Keratinocyte (primary cell): ENCODE data around the gene PKN2. TPM values are rescaled to one million over a fixed set of nuclear protein-coding genes. Genes with fewer than 3 reads are reported as not detected.

Experiments
- DNase-seq: peaks from one replicate; pipeline ENCODE4 v3.0.0-alpha.2; 2011; ENCODE audit warnings: low read depth, missing footprints, low spot score
- FAIRE-seq: peaks from 2 replicates; lab custom pipeline; 2011; peaks lifted over from hg19 to GRCh38; lab: Jason Lieb, UNC
- H2AFZ ChIP-seq: 2 replicates; pipeline ENCODE4 v1.6.0; 2012; ENCODE audit warnings: low read length, control low read depth, inconsistent platforms; ENCODE audit not compliant: control insufficient read depth
- H3K27ac ChIP-seq: 2 replicates; pipeline ENCODE4 v1.5.1; 2011; ENCODE audit warnings: low read length; ENCODE audit not compliant: control insufficient read depth, insufficient read depth
- H3K27me3 ChIP-seq: 3 replicates; pipeline ENCODE4 v1.6.0; 2011; ENCODE audit warnings: low read length; ENCODE audit not compliant: control insufficient read depth, insufficient read depth; ENCODE audit errors: extremely low read depth
- H3K36me3 ChIP-seq, 2 experiments: 2 replicates in 1 of 2; 3 replicates in 1 of 2; pipeline ENCODE4 v1.5.1; 2011; ENCODE audit warnings: low read length in 2 of 2, mild to moderate bottlenecking in 1 of 2; ENCODE audit not compliant: control insufficient read depth in 2 of 2, insufficient read depth in 2 of 2; ENCODE audit errors: extremely low read depth in 1 of 2
- H3K4me1 ChIP-seq: 3 replicates; pipeline ENCODE4 v1.5.1; 2011; ENCODE audit warnings: low read length; ENCODE audit not compliant: control insufficient read depth, insufficient read depth; ENCODE audit errors: extremely low read depth
- H3K4me2 ChIP-seq: 3 replicates; pipeline ENCODE4 v1.6.0; 2011; ENCODE audit warnings: low read depth, low read length; ENCODE audit not compliant: control insufficient read depth, insufficient read depth; ENCODE audit errors: extremely low read depth
- H3K4me3 ChIP-seq, 3 experiments: fragments of 200-600 bp in 1 of 3; sonication (generic) in 1 of 3; 2 replicates in 2 of 3; 3 replicates in 1 of 3; pipeline ENCODE4 v1.5.1; 2011 to 2016; ENCODE audit warnings: low read length in 3 of 3, mild to moderate bottlenecking in 3 of 3, control low read depth in 2 of 3, inconsistent platforms in 1 of 3, low read depth in 1 of 3, mixed read lengths in 1 of 3, mixed run types in 1 of 3, moderate library complexity in 1 of 3; ENCODE audit not compliant: control insufficient read depth in 2 of 3, insufficient read depth in 2 of 3; ENCODE audit errors: extremely low read depth in 1 of 3
- H3K79me2 ChIP-seq: 2 replicates; pipeline ENCODE4 v1.6.0; 2012; ENCODE audit warnings: low read length; ENCODE audit not compliant: control insufficient read depth, insufficient read depth
- H3K9ac ChIP-seq: 3 replicates; pipeline ENCODE4 v1.6.0; 2011; ENCODE audit warnings: low read length; ENCODE audit not compliant: control insufficient read depth, insufficient read depth; ENCODE audit errors: extremely low read depth
- H3K9me1 ChIP-seq: 3 replicates; pipeline ENCODE4 v1.6.0; 2011; ENCODE audit warnings: low read length; ENCODE audit not compliant: control insufficient read depth, insufficient read depth; ENCODE audit errors: extremely low read depth
- H3K9me3 ChIP-seq: 2 replicates; pipeline ENCODE4 v1.5.1; 2012; ENCODE audit warnings: low read depth, low read length; ENCODE audit not compliant: control insufficient read depth
- H4K20me1 ChIP-seq: 3 replicates; pipeline ENCODE4 v1.6.0; 2011; ENCODE audit warnings: low read length; ENCODE audit not compliant: control insufficient read depth, insufficient read depth; ENCODE audit errors: extremely low read depth
- EZH2 ChIP-seq: IDR thresholded peaks from one replicate; pipeline ENCODE4 v1.6.1; 2012; ENCODE audit warnings: inconsistent platforms, mild to moderate bottlenecking, low read length, moderate library complexity
- dilution Hi-C: fragments of 300-500 bp; cut with MboI; formaldehyde crosslinking; loops from one replicate; pipeline ENCODE4 v1.7.0; 2020; ENCODE audit warnings: low sequenced_read_pairs; ENCODE audit not compliant: extremely low pct_ligation_motif_present
- polyA plus RNA-seq, 5 experiments: library from polyadenylated mRNA; depleted of rRNA in 3 of 5; stranded (reverse) in 3 of 5; stranded (forward) in 1 of 5; unstranded in 1 of 5; fragments of >200 nt; gene quantifications; 1 replicate in 1 of 5; 2 replicates in 3 of 5; 3 replicates in 1 of 5; pipeline versions ENCODE4 v1.2.1 to v1.2.3, GENCODE V29; 2011 to 2012; ENCODE audit warnings: missing spikeins in 2 of 5, low read depth in 1 of 5, low replicate concordance in 1 of 5
- TF ChIP-seq, protein P1 (sequence below), 3 experiments: IDR thresholded peaks in 1 of 3; conservative IDR thresholded peaks in 1 of 3; optimal IDR thresholded peaks in 1 of 3; 2 replicates in 2 of 3; 3 replicates in 1 of 3; pipeline versions ENCODE3 to v1.5.1; 2011; ENCODE audit warnings: low read length in 3 of 3, mild to moderate bottlenecking in 3 of 3, moderate library complexity in 2 of 3, control low read depth in 1 of 3, inconsistent platforms in 1 of 3; ENCODE audit not compliant: insufficient read depth in 2 of 3; ENCODE audit errors: extremely low read depth in 1 of 3

The PKN2 gene
- polyA plus RNA-seq, 1 donor (not counting 4 experiments of a cell fraction or from before 2014, with no cell fraction given) = 30.8 TPM

DNA sequence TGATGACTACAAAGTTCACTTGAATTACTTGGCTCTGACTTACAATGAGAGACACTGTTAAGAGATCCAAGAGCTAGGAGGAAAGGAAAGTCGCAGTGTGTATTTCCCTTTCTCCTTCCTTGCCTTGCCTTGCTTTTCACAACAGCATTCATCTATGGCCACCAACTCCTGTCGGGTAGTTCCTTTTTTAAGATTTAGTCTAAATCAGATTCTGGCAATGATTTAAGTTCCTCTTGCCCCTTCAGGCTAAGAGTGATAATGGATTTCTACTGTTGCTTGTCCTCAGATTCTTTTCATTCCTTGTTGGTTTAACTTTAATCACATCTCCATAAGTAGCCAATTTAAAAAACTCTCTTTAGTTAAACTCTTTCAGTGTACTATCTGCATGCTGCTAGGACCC, 115.4 kb downstream of the PKN2 start:
- no peak overlapping the region for H3K4me3 ChIP-seq
- no peaks in the 10 kb centered on the region for H3K9me1 ChIP-seq
- no peak overlapping the region for H3K9ac ChIP-seq
- dilution Hi-C loops = no loop called here
- no peak overlapping the region for H3K27ac ChIP-seq
- H4K20me1 ChIP-seq = no peaks in the 10 kb centered on the region
- peaks cover 3 to 5% of the 10 kb centered on the region in 2 experiments for H3K36me3 ChIP-seq
- FAIRE-seq (no peak), DNase-seq (no peak)
- no peaks in the 10 kb centered on the region for H3K79me2 ChIP-seq
- H3K4me1 ChIP-seq = peaks cover 13% of the 10 kb centered on the region
- no peak for TF ChIP-seq EZH2
- TF ChIP-seq, protein P1, sequence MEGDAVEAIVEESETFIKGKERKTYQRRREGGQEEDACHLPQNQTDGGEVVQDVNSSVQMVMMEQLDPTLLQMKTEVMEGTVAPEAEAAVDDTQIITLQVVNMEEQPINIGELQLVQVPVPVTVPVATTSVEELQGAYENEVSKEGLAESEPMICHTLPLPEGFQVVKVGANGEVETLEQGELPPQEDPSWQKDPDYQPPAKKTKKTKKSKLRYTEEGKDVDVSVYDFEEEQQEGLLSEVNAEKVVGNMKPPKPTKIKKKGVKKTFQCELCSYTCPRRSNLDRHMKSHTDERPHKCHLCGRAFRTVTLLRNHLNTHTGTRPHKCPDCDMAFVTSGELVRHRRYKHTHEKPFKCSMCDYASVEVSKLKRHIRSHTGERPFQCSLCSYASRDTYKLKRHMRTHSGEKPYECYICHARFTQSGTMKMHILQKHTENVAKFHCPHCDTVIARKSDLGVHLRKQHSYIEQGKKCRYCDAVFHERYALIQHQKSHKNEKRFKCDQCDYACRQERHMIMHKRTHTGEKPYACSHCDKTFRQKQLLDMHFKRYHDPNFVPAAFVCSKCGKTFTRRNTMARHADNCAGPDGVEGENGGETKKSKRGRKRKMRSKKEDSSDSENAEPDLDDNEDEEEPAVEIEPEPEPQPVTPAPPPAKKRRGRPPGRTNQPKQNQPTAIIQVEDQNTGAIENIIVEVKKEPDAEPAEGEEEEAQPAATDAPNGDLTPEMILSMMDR (optimal IDR thresholded peaks at IDR 0.05 in 1 of 3, IDR thresholded peaks at IDR 0.05 in 1 of 3, conservative IDR thresholded peaks at IDR 0.05 in 1 of 3; ENCODE audit: extremely low read depth in 1 of 3, insufficient read depth in 2 of 3, low read length in 3 of 3) = no peak
- H3K9me3 ChIP-seq = peaks cover 5% of the 10 kb centered on the region
- H3K4me2 ChIP-seq = no peak overlapping the region
- no peaks in the 10 kb centered on the region for H3K27me3 ChIP-seq
- H2AFZ ChIP-seq = no peak overlapping the region

DNA sequence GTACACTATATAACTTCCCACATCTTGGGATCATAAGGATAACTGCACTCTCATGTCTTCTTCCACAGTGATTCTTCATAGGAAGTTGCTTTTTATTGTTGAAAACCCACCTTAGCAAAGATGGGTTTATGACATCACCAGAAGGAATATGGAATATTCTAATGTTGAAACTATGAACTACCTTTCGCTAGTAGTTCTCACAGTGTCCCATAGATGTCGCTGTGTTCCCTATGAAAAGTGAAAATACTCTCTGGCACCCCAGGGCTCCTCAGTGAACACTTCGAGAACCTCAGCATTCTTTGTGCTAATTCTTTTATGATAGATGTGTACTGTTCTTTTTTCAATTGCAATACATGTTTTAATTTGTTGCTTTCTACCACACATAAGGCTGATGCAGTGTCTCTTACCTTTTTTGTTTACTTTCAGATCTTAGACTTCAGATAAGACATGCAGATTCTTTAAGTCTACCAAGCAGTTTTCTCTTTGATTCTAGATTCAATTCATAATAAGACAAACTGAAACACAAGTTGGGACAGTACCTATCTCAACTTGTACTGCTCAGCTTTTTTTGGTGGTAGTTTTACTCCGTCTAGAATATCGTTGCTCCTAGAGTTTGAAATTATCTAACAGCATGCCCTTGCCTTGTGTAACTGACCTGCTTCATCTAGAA, 116.4 kb downstream of the PKN2 start:
- Histone ChIP-seq H3K4me3 (no peak overlapping the region), H3K4me2 (no peak overlapping the region), H3K27me3 (no peaks in the 10 kb centered on the region), H3K9me1 (no peaks in the 10 kb centered on the region), H2AFZ (no peak overlapping the region), H3K9me3 (peaks cover 5% of the 10 kb centered on the region), H3K79me2 (no peaks in the 10 kb centered on the region), H3K36me3 (peaks cover 3 to 7% of the 10 kb centered on the region in 2 experiments), H4K20me1 (no peaks in the 10 kb centered on the region), H3K27ac (no peak overlapping the region), H3K4me1 (peaks cover 13% of the 10 kb centered on the region), H3K9ac (no peak overlapping the region)
- TF ChIP-seq EZH2 = no peak
- TF ChIP-seq, protein P1 (optimal IDR thresholded peaks at IDR 0.05 in 1 of 3, IDR thresholded peaks at IDR 0.05 in 1 of 3, conservative IDR thresholded peaks at IDR 0.05 in 1 of 3; ENCODE audit: extremely low read depth in 1 of 3, insufficient read depth in 2 of 3, low read length in 3 of 3) = peak; percentile 34 to 44 (median 41)
- dilution Hi-C loops = no loop called here
- FAIRE-seq = peak; percentile 32
- DNase-seq = no peak
